PFSK-1 (cell line): ENCODE data around the gene WDR33.

ENCODE experiments used
- FOXP2 ChIP-seq: optimal IDR thresholded peaks from 2 replicates; pipeline ENCODE3; 2011; ENCODE audit warnings: borderline replicate concordance, control low read depth, inconsistent platforms; ENCODE audit not compliant: insufficient read depth; ENCODE audit errors: extremely low read length, extremely low read depth
- POLR2AphosphoS5 ChIP-seq: IDR thresholded peaks from 2 replicates; pipeline ENCODE4 v1.6.1; 2012; ENCODE audit warnings: low read depth, mild to moderate bottlenecking, control low read depth, low read length, moderate library complexity
- SIN3A ChIP-seq: IDR thresholded peaks from 2 replicates; pipeline ENCODE4 v1.6.1; 2012; ENCODE audit warnings: mild to moderate bottlenecking, low read length, moderate library complexity, borderline replicate concordance; ENCODE audit not compliant: insufficient read depth
- TAF1 ChIP-seq: IDR thresholded peaks from 2 replicates; pipeline ENCODE4 v1.6.1; 2012; ENCODE audit warnings: low read length, control low read depth, borderline replicate concordance; ENCODE audit not compliant: insufficient read depth
- TF ChIP-seq, protein P1 (sequence below), 2 experiments: IDR thresholded peaks; 2 replicates each; pipeline versions ENCODE4 v1.6.1 to v1.8.0; 2011 to 2012; ENCODE audit warnings: low read depth in 2 of 2, low read length in 2 of 2, control low read depth in 1 of 2, inconsistent platforms in 1 of 2, mild to moderate bottlenecking in 1 of 2, moderate library complexity in 1 of 2; ENCODE audit not compliant: insufficient read depth in 1 of 2

Gene WDR33

GRCh38 chr2:127674241-127675209, 136.4 kb downstream of the WDR33 start:
- TF ChIP-seq SIN3A (no peak), FOXP2 (no peak), TAF1 (no peak), POLR2AphosphoS5 (no peak)
- TF ChIP-seq, protein P1, sequence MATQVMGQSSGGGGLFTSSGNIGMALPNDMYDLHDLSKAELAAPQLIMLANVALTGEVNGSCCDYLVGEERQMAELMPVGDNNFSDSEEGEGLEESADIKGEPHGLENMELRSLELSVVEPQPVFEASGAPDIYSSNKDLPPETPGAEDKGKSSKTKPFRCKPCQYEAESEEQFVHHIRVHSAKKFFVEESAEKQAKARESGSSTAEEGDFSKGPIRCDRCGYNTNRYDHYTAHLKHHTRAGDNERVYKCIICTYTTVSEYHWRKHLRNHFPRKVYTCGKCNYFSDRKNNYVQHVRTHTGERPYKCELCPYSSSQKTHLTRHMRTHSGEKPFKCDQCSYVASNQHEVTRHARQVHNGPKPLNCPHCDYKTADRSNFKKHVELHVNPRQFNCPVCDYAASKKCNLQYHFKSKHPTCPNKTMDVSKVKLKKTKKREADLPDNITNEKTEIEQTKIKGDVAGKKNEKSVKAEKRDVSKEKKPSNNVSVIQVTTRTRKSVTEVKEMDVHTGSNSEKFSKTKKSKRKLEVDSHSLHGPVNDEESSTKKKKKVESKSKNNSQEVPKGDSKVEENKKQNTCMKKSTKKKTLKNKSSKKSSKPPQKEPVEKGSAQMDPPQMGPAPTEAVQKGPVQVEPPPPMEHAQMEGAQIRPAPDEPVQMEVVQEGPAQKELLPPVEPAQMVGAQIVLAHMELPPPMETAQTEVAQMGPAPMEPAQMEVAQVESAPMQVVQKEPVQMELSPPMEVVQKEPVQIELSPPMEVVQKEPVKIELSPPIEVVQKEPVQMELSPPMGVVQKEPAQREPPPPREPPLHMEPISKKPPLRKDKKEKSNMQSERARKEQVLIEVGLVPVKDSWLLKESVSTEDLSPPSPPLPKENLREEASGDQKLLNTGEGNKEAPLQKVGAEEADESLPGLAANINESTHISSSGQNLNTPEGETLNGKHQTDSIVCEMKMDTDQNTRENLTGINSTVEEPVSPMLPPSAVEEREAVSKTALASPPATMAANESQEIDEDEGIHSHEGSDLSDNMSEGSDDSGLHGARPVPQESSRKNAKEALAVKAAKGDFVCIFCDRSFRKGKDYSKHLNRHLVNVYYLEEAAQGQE (IDR thresholded peaks at IDR 0.05; ENCODE audit: insufficient read depth in 1 of 2, low read depth in 2 of 2, low read length in 2 of 2) = no peak

GRCh38 chr2:127673291-127674069, 137.5 kb downstream of the WDR33 start:
- TF ChIP-seq TAF1 = no peak
- no peak for TF ChIP-seq POLR2AphosphoS5
- TF ChIP-seq, protein P1 (IDR thresholded peaks at IDR 0.05; ENCODE audit: insufficient read depth in 1 of 2, low read depth in 2 of 2, low read length in 2 of 2) = no peak

GRCh38 chr2:127672341-127673224, 138.4 kb downstream of the WDR33 start:
- TF ChIP-seq POLR2AphosphoS5 (no peak), FOXP2 (no peak), TAF1 (no peak)

- TF ChIP-seq, protein P1 (IDR thresholded peaks at IDR 0.05; ENCODE audit: insufficient read depth in 1 of 2, low read depth in 2 of 2, low read length in 2 of 2) = no peak
- no peak for TF ChIP-seq TAF1
- TF ChIP-seq POLR2AphosphoS5 = no peak
- no peak for TF ChIP-seq SIN3A
- no peak for TF ChIP-seq FOXP2
Measured at GRCh38 chr2:127671557-127672302, 139.2 kb downstream of the WDR33 start.

GRCh38 chr2:127670957-127671290, 140.0 kb downstream of the WDR33 start:
- no peak for TF ChIP-seq POLR2AphosphoS5
- no peak for TF ChIP-seq TAF1
- TF ChIP-seq FOXP2 = no peak
- TF ChIP-seq, protein P1 (IDR thresholded peaks at IDR 0.05; ENCODE audit: insufficient read depth in 1 of 2, low read depth in 2 of 2, low read length in 2 of 2) = no peak
